MM.1S (cell line): ENCODE data around the gene FAM124A.

Experiments
- DNase-seq: peaks from one replicate; pipeline ENCODE4 v3.0.0-alpha.2; 2015
- H2AFZ ChIP-seq: fragments of 300-600 bp; sonication (generic); 2 replicates; pipeline ENCODE4 v1.6.0; 2016; ENCODE audit warnings: antibody characterized with exemption, low read length
- H3F3A ChIP-seq: fragments of 300-600 bp; sonication (generic); 2 replicates; pipeline ENCODE4 v1.6.1; 2016; ENCODE audit warnings: mild to moderate bottlenecking, antibody characterized with exemption, low read length, moderate library complexity, mixed read lengths; ENCODE audit not compliant: insufficient read depth
- H3K27ac ChIP-seq: fragments of 300-600 bp; sonication (generic); 2 replicates; pipeline ENCODE4 v1.5.1; 2016; ENCODE audit warnings: mild to moderate bottlenecking, low read length
- H3K27me3 ChIP-seq: fragments of 300-600 bp; sonication (generic); replicated peaks from 2 replicates; pipeline ENCODE4 v1.6.0; 2016; ENCODE audit warnings: low read length; ENCODE audit not compliant: insufficient read depth
- H3K36me3 ChIP-seq: fragments of 300-600 bp; sonication (generic); replicated peaks from 2 replicates; pipeline ENCODE4 v1.6.1; 2016; ENCODE audit warnings: mild to moderate bottlenecking, low read length, mixed read lengths; ENCODE audit not compliant: insufficient read depth
- H3K4me1 ChIP-seq: fragments of 300-600 bp; sonication (generic); 2 replicates; pipeline ENCODE4 v1.6.1; 2016; ENCODE audit warnings: low read length, mixed read lengths
- H3K4me2 ChIP-seq: fragments of 300-600 bp; sonication (generic); 2 replicates; pipeline ENCODE4 v1.6.0; 2016; ENCODE audit warnings: low read depth, low read length
- H3K4me3 ChIP-seq: fragments of 300-600 bp; sonication (generic); 2 replicates; pipeline ENCODE4 v1.5.1; 2016; ENCODE audit warnings: low read length, mixed read lengths
- H3K79me2 ChIP-seq: fragments of 300-600 bp; sonication (generic); 2 replicates; pipeline ENCODE4 v1.6.1; 2016; ENCODE audit warnings: mixed run types, low read length, mixed read lengths
- H3K9ac ChIP-seq: fragments of 300-600 bp; sonication (generic); 2 replicates; pipeline ENCODE4 v1.6.1; 2016; ENCODE audit warnings: low read length, mixed read lengths
- H3K9me2 ChIP-seq: fragments of 300-600 bp; sonication (generic); replicated peaks from 2 replicates; pipeline ENCODE4 v1.6.1; 2016; ENCODE audit warnings: mild to moderate bottlenecking, low read length, mixed read lengths; ENCODE audit not compliant: insufficient read depth
- H3K9me3 ChIP-seq: fragments of 300-600 bp; sonication (generic); replicated peaks from 2 replicates; pipeline ENCODE4 v1.6.1; 2016; ENCODE audit warnings: mild to moderate bottlenecking, low read length, mixed read lengths; ENCODE audit not compliant: insufficient read depth
- H4K20me1 ChIP-seq: fragments of 300-600 bp; sonication (generic); 2 replicates; pipeline ENCODE4 v1.6.1; 2016; ENCODE audit warnings: mild to moderate bottlenecking, low read length, moderate library complexity, mixed read lengths; ENCODE audit not compliant: insufficient read depth
- CTCF ChIP-seq: fragments of 300-600 bp; sonication (generic); IDR thresholded peaks from 2 replicates; pipeline ENCODE4 v1.5.1; 2016; ENCODE audit warnings: antibody characterized with exemption, low read length, mixed read lengths
- EZH2 ChIP-seq: fragments of 300-600 bp; sonication (generic); optimal IDR thresholded peaks from 2 replicates; pipeline ENCODE3; 2017; ENCODE audit warnings: low read depth, mild to moderate bottlenecking, antibody characterized with exemption, low read length, mixed read lengths
- EZH2phosphoT487 ChIP-seq: fragments of 300-600 bp; sonication (generic); IDR thresholded peaks from 2 replicates; pipeline ENCODE4 v1.6.1; 2018; ENCODE audit warnings: antibody characterized with exemption, low read length

The FAM124A gene

GRCh38 chr13:51222037-51222685 is at the start of gene FAM124A:
Gene FAM124A (plus strand): TSS chr13:51222398. CDS start chr13:51222502, 104 bp downstream.
- no peaks in the 10 kb centered on the region for H3K36me3 ChIP-seq
- peak within 1 kb of the TSS; percentile 21; the same call in 1 of the 2 replicates for H3K27ac ChIP-seq
- peak; percentile 39 for DNase-seq
- no peaks in the 10 kb centered on the region for H3F3A ChIP-seq
- H3K9me2 ChIP-seq = no peaks in the 10 kb centered on the region
- H3K9ac ChIP-seq = peak within 1 kb of the TSS; percentile 55
- peak within 1 kb of the TSS; percentile 71 for H3K4me3 ChIP-seq
- no peaks in the 10 kb centered on the region for H4K20me1 ChIP-seq
- H3K79me2 ChIP-seq = no peaks in the 10 kb centered on the region
- TF ChIP-seq EZH2 (no peak), CTCF (no peak), EZH2phosphoT487 (no peak)
- peak within 1 kb of the TSS; percentile 85 for H2AFZ ChIP-seq
- H3K27me3 ChIP-seq = no peaks in the 10 kb centered on the region
- 0 out of 2 replicates have a peak, but pooled peaks cover 2% of the 10 kb centered on the region for H3K4me1 ChIP-seq
- no peaks in the 10 kb centered on the region for H3K9me3 ChIP-seq
- H3K4me2 ChIP-seq = peak within 1 kb of the TSS; percentile 60; the same call in 1 of the 2 replicates

GRCh38 chr13:51175021-51175420 is 47.2 kb upstream of the FAM124A start:
- TF ChIP-seq CTCF (no peak), EZH2 (no peak)
- Histone ChIP-seq H2AFZ (no peak overlapping the region), H3K36me3 (no peaks in the 10 kb centered on the region), H3F3A (no peaks in the 10 kb centered on the region), H3K4me2 (no peak overlapping the region), H3K9me2 (no peaks in the 10 kb centered on the region), H3K9ac (no peak overlapping the region), H3K4me3 (no peak overlapping the region), H3K27me3 (no peaks in the 10 kb centered on the region), H3K9me3 (no peaks in the 10 kb centered on the region), H4K20me1 (no peaks in the 10 kb centered on the region), H3K4me1 (no peaks in the 10 kb centered on the region), H3K79me2 (no peaks in the 10 kb centered on the region), H3K27ac (no peak overlapping the region)
- DNase-seq = no peak

- no peaks in the 10 kb centered on the region for H3K9me3 ChIP-seq
- H3K9ac ChIP-seq = no peak overlapping the region
- no peaks in the 10 kb centered on the region for H3K9me2 ChIP-seq
- no peak overlapping the region for H3K4me2 ChIP-seq
- no peaks in the 10 kb centered on the region for H3K4me1 ChIP-seq
- H3K27me3 ChIP-seq = no peaks in the 10 kb centered on the region
- no peak overlapping the region for H3K4me3 ChIP-seq
- no peak for TF ChIP-seq CTCF
- no peak for TF ChIP-seq EZH2phosphoT487
- no peak for TF ChIP-seq EZH2
- no peaks in the 10 kb centered on the region for H3K36me3 ChIP-seq
- no peaks in the 10 kb centered on the region for H3F3A ChIP-seq
- no peaks in the 10 kb centered on the region for H4K20me1 ChIP-seq
- no peaks in the 10 kb centered on the region for H3K79me2 ChIP-seq
- H2AFZ ChIP-seq = no peak overlapping the region
- H3K27ac ChIP-seq = no peak overlapping the region
- no peak for DNase-seq
Observed at GRCh38 chr13:51175639-51176038, 46.6 kb upstream of the FAM124A start.
